ENCODE measurements around the gene MROH2B.
"Not testable (repeated sequence)": the region's sequence is repeated elsewhere in the genome, so short reads cannot be mapped to it uniquely, and the experiment has no call there.

MROH2B gene

GRCh38 chr5:41048986-41049385, 22.2 kb downstream of the MROH2B start:
- no peak for DNase-seq (ENCODE audit: low read depth, low spot score)

GRCh38 chr5:41043109-41043747, 27.9 kb downstream of the MROH2B start:
- no peak overlapping the region for H3K4me3 ChIP-seq (ENCODE audit: low read length)
- no peak for DNase-seq (ENCODE audit: low read depth, low spot score)

More at GRCh38 chr5:41048986-41049385, 22.2 kb downstream of the MROH2B start:
- H3K4me3 ChIP-seq (ENCODE audit: low read length): no peak overlapping the region

DNA sequence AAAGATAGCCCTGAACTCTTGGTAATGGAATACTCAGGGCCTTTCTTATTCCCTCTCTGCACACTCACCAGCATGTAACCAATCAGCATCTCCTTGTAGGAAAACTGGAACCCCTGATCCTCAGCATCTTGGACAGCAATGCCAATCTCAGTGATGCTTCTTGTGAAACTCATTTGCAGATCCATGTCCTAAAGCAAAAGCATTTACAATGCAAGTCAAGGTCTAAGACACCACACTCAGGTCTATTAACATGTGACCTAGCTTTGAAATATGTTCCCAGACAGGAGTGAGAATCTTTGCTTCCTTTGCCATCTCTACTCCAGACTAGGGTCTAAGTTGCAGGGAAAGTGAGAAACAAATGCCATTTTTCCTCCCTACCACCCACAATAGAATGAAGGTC, 38.2 kb downstream of the MROH2B start:
- H3K4me3 ChIP-seq (ENCODE audit: low read length): no peak overlapping the region
- no peak for DNase-seq (ENCODE audit: low read depth, low spot score)

- not testable (repeated sequence) for DNase-seq (ENCODE audit: low read depth, low spot score); H3K4me3 ChIP-seq (ENCODE audit: low read length)
Observed at GRCh38 chr5:41022600-41022999, 48.5 kb downstream of the MROH2B start.

- no peak for DNase-seq (ENCODE audit: low read depth, low spot score)
- no peak overlapping the region for H3K4me3 ChIP-seq (ENCODE audit: low read length)
Observed at GRCh38 chr5:41012318-41012717, 58.8 kb downstream of the MROH2B start.

DNA sequence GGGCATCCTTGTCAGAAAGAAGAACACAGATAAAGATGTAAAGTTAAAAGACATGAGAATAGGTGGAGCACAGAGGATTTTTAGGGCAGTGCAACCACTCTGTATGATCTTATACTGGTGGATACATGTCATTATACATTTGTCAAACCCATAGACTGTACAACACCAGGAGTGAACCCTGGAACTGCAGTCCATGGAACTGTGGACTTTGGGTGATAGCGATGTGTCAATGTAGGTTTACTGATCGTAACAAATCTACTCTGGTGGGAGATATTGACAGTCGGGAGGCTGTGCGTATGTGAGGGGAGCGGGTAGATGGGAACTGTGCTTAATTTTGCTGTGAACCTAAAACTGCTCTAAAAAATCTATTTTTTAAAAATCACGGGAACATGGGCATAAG, 60.6 kb downstream of the MROH2B start:
- no peak for DNase-seq (ENCODE audit: low read depth, low spot score)
- no peak overlapping the region for H3K4me3 ChIP-seq (ENCODE audit: low read length)

GRCh38 chr5:41009232-41009631, 61.9 kb downstream of the MROH2B start:
- no peak overlapping the region for H3K4me3 ChIP-seq (ENCODE audit: low read length)
- DNase-seq (ENCODE audit: low read depth, low spot score): no peak

- DNase-seq (ENCODE audit: low read depth, low spot score): no peak
- H3K4me3 ChIP-seq (ENCODE audit: low read length): no peak overlapping the region
Observed at GRCh38 chr5:41004931-41005330, 66.2 kb downstream of the MROH2B start.

DNA sequence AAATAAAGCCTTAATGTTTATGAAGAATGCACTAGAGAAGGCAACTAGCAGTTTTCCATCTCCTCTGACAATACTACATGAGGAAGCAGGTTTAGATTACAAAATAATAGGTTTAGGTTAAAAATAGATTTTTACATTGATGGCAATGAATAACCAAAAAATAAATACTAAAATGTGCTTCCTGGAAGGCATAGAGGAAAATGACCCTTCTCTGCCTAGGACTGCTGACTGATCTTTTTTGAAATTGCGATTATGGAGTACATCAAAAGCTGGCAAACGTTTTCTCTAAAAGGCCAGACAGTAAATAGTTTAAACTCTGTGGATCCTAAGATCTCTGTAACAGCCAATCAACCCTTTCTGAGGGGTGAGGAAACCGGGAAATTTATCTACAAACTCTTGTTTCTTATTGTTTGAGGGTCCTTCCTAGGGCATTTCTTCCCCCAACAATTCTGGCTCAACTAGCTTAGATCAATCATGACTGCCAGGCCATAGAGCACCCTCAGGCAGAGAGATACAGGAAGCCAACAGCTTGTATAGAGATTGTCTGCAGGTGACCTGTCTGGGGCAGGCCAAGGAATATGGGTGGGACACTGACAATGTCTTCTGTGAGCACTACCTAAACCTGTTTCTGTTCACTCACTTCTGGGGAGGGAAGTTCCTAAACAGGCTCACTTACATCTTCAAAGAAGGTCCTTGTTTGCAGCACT, 67.3 kb downstream of the MROH2B start:
- DNase-seq (ENCODE audit: low read depth, low spot score): no peak

DNA sequence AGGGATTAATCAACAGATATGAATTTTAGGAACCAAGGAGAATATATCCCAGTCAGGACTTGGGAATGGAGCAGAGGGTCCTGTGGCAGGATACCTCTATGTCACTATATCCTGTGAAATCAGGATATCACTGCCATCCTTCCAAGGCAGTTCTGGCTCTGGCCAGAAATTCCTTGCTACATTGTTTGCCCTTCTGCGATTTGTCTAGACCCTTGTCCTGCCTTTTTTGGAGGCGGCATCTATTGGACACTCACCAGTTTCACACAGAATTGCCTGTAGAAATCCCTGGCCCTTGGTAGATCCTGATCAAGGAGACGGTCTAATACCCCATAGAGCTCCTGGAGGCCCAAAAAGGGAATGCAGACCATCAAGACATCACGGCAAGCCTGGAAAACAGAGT, 71.2 kb downstream of the MROH2B start:
- no peak for DNase-seq (ENCODE audit: low read depth, low spot score)
- no peak overlapping the region for H3K4me3 ChIP-seq (ENCODE audit: low read length)

More for the DNA sequence above, 67.3 kb downstream of the MROH2B start:
- no peak overlapping the region for H3K4me3 ChIP-seq (ENCODE audit: low read length)

DNA sequence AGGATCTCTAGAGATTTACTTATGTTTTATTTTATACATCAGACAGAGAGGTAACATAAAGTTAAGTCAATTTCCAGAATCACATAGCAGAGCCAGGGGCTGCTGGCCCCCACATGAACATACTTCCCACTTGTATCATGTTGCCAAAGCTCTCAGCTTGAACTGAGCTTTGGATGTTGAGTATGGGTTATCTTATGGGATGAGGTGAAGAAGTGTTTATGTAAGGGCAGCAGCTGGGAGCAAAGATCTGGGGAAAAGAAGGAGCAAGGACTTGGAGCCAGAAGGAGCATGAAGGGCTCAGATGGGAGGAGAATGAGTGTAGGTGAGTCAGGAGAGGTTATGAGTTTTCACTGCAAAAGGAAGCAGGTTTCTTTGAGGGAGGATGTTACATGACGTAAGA, 72.0 kb downstream of the MROH2B start:
- no peak for DNase-seq (ENCODE audit: low read depth, low spot score)
- H3K4me3 ChIP-seq (ENCODE audit: low read length): no peak overlapping the region

DNA sequence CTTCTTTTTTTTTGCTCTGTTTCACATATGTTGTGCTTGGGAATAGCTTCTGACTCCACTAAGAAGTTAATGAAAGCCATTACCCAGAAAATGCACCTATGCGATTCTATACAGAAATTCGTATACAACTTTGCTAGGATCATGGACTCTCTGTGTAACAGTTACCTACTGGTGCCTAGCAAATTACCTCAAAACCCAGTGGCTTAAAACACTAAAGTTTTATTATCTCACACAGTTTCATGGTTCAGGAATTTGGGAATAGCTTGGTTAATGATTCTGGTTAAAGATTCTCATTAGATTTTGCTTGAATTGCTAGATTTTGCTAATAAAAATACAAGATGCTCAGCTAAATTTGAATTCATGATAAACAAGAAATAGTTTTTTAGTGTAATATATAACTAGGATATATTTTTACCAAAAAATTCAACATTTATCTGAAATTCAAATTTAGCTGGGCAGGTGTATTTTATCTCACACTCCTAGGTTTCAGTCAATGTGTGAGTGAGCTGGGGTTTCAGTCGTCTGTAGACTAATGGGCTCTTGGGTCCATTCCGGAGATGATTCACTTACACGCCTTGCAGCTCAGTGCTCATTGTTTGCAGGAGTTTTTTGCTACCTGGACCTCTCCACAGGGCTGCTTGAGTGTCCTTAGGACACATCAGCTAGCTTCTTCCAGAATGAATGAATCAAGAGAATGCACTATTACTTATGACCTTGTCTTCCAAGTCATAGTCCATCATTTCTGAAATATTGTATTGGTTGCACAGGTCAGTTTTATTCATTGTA, 75.1 kb downstream of the MROH2B start:
- no peak overlapping the region for H3K4me3 ChIP-seq (ENCODE audit: low read length)
- DNase-seq (ENCODE audit: low read depth, low spot score): no peak

DNA sequence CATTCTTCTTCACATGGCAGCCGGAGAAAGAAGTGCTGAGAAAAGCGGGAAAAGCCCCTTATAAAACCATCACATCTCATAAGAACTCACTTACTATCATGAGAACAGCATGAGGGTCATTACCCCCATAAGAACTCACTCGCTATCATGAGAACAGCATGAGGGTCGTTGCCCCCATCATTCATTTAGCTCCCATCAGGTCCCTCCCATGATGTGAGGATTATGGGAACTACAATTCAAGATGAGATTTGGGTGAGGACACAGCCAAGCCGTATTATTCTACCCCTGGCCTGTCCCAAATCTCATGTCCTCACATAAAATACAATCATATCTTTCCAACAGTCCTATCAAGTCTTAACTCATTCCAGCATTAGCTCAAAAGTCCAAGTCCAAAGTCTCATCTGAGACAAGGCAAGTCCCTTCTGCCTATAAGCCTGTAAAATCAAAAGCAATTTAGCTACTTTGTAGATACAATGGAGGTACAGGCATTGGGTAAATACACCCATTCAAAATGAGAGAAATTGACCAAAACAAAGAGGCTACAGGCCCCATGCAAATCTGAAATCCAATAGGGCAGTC, 79.1 kb downstream of the MROH2B start:
- no peak overlapping the region for H3K4me3 ChIP-seq (ENCODE audit: low read length)
- no peak for DNase-seq (ENCODE audit: low read depth, low spot score)

DNA sequence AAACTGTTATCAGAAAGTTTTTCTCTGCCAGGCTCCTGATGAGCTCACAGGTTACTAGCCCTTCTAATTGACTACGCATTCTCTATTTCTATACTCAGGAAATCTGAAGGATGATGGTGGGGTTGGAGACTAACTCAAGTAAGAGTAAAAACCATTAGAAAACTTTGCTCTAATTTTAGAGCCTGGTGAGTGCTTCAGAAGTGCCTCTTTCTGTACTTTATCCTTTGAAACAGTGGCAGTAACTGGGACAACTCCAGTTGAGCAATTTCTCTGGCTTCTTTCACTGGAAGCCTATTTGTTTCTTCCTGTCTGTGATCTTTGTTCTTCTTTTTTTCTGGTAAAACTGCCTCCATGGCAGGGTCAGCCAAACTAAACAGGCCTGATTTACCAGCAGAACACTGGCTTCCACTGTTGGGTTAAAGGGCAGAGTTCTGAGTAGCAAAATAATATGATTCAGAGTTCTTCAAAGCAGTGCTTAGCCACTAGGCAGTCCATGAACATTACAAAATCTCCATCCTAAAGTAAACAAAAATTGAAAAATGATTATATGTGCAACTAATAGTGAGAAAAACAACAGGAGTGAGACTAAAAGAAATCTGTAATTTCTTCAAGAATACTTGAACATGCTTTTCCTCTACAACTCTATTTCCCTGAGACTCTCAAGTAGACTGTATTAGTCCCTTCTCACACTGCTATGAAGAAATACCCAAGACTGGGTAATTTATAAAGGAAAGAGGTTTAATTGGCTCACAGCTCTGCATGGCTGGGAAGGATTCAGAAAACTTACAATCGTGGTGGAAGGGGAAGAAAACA, 79.8 kb downstream of the MROH2B start:
- H3K4me3 ChIP-seq (ENCODE audit: low read length): no peak overlapping the region

DNA sequence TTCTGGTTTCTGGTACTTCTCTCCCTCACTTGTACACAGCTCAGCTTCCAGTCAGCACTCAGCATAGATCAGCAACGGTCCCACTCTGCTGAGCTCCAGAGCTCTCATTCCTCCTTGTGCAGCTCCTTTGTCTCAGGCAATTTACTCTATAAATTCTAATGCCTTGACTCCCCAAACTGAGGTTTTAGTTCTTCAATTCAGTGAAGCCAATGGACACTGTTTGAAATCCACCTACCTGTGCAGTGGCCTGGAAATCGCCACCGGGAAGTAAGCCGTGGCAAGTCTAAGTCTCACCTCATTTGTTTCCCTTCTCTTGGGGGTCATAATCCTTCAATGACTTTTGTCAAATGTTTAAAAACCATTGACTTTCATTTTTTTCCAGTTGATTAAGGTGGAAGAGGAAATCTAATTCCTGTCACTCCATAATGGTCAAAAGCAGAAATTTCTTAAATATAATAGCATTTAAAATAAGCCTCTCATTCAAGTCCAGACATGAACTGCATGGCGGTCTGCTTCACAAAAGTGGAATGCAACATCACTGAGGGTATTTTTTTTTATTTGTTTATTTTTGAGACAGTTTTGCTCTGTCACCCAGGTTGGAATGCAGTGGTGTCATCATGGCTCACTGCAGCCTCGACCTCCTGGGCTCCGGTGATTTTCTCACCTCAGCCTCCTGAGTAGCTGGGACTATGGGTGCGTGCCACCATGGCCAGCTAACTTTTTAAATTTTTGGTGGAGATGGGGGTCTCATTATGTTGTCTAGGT, 82.2 kb downstream of the MROH2B start:
- no peak for DNase-seq (ENCODE audit: low read depth, low spot score)
- H3K4me3 ChIP-seq (ENCODE audit: low read length): no peak overlapping the region

More for the DNA sequence above, 79.8 kb downstream of the MROH2B start:
- DNase-seq (ENCODE audit: low read depth, low spot score): no peak

DNA sequence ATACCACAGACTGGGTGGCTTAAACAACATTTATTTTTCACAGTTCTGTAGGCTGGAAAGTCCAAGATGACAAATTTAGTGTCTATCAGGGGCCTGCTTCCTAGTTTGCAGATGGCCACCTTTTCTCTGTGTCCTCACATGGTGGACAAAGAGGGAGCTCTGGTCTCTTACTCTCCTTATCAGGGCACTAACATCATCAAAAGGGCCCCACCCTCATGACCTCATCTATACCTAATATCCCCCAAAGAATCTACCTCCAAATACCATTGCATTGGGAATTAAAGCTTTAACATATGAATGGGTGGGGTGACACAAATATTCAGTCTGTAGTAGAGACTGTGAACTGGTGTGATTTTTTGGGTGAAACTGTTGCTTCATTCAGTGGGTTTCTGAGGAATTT, 83.8 kb downstream of the MROH2B start:
- DNase-seq (ENCODE audit: low read depth, low spot score): no peak
- H3K4me3 ChIP-seq (ENCODE audit: low read length): no peak overlapping the region

DNA sequence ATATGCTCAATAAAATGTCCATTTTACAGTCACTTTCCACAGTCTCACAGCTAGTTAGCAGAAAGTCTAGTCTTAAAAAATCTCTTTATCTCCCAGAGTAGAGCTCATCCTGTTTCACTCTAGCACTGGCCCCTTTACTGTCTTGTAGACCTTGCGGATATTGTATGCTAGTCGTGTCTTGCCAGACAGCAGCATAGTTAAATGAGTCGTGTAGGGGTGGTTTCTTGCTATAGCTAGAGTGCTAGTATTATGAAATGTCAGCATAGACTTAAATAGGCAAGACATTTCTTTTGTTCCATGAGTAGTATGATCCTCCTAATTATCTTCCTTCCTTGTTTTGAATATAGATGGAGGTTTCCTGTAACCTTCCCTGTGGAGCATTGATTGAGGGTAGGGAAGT, 84.5 kb downstream of the MROH2B start:
- no peak overlapping the region for H3K4me3 ChIP-seq (ENCODE audit: low read length)
- DNase-seq (ENCODE audit: low read depth, low spot score): no peak

- no peak overlapping the region for H3K4me3 ChIP-seq (ENCODE audit: low read length)
- no peak for DNase-seq (ENCODE audit: low read depth, low spot score)
Observed at GRCh38 chr5:40985501-40985900, 85.6 kb downstream of the MROH2B start.

Measured in Jurkat, Clone E6-1 (cell line).